PC-3 (cell line): ENCODE results near the gene GNAS.

Experiments
- EZH2 ChIP-seq: fragments of 300-600 bp; sonication (generic); IDR thresholded peaks from one replicate; pipeline ENCODE4 v1.6.1; 2017; ENCODE audit warnings: antibody characterized with exemption, mild to moderate bottlenecking, low read length; ENCODE audit not compliant: unreplicated experiment
- EZH2phosphoT487 ChIP-seq: fragments of 300-600 bp; sonication (generic); IDR thresholded peaks from 2 replicates; pipeline ENCODE4 v1.6.1; 2018; ENCODE audit warnings: mild to moderate bottlenecking, antibody characterized with exemption, low read length, borderline replicate concordance
- TF ChIP-seq, protein P1 (sequence below): fragments of 300-600 bp; sonication (generic); conservative IDR thresholded peaks from 2 replicates; pipeline ENCODE4 v1.5.1; 2017; ENCODE audit warnings: antibody characterized with exemption, low read depth, mild to moderate bottlenecking, low read length

- TF ChIP-seq, protein P1, sequence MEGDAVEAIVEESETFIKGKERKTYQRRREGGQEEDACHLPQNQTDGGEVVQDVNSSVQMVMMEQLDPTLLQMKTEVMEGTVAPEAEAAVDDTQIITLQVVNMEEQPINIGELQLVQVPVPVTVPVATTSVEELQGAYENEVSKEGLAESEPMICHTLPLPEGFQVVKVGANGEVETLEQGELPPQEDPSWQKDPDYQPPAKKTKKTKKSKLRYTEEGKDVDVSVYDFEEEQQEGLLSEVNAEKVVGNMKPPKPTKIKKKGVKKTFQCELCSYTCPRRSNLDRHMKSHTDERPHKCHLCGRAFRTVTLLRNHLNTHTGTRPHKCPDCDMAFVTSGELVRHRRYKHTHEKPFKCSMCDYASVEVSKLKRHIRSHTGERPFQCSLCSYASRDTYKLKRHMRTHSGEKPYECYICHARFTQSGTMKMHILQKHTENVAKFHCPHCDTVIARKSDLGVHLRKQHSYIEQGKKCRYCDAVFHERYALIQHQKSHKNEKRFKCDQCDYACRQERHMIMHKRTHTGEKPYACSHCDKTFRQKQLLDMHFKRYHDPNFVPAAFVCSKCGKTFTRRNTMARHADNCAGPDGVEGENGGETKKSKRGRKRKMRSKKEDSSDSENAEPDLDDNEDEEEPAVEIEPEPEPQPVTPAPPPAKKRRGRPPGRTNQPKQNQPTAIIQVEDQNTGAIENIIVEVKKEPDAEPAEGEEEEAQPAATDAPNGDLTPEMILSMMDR: no peak
- no peak for TF ChIP-seq EZH2
- no peak for TF ChIP-seq EZH2phosphoT487
These were observed 1.6 kb downstream of the GNAS start for GRCh38 chr20:58853976-58854637.
